ENCODE data around the gene C11orf24.

DNA sequence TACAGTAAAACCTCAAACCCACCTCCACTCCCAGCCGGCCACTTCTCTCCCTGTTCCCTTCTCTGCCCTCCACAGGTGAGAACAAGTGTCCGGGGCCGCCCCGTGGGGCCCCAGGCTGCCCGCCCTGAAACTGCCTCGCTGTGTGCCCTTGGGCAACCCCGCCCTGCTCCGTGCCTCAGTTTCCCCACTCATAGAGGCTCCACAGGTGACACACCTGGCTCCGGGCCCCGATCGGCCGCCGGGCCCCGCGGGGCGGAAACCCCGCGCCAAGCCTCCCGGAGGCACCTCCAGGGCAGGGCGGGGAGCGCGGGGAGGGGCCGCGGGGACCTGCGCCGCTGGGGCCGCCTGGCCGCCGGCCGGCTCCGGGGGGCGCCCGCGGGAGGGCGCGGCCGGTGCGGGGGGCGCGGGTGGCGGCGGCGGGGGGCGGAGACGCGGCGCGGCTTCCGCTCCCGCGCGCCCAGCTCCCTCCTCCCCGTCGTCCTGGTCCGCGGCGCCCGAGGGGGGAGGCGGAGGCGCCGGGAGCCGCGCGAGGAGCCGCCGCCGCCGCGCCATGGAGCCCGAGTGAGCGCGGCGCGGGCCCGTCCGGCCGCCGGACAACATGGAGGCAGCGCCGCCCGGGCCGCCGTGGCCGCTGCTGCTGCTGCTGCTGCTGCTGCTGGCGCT lies 40.5 kb upstream of the C11orf24 start, which contains the start of gene LRP5:
- TF ChIP-seq CTCF (IDR thresholded peaks at IDR 0.05; ENCODE audit: control extremely low read depth in 1 of 3, insufficient read depth in 1 of 3, low read depth in 1 of 3, low read length in 3 of 3), result no peak
- TF ChIP-seq TAF1 (IDR thresholded peaks at IDR 0.05; ENCODE audit: low read depth, low read length), result no peak
- TF ChIP-seq MAX (IDR thresholded peaks at IDR 0.05), result no peak
- no peak for TF ChIP-seq JUN (IDR thresholded peaks at IDR 0.05; ENCODE audit: low read depth, low read length)
- no peak for TF ChIP-seq EZH2 (IDR thresholded peaks at IDR 0.05; ENCODE audit: low read depth, low read length, severe bottlenecking)
